ENCODE data around the gene PAN2. TPM values are rescaled to one million over a fixed set of nuclear protein-coding genes. Genes with fewer than 3 reads are reported as not detected.

The PAN2 gene
- total RNA-seq, 2 experiments from 2014 or later, result 61.8 to 63.7 TPM

Other genes with a start within 250 kb of the PAN2 start
- 100 to 1,000 TPM; 316 to 323 TPM for gene PA2G4, start 229.4 kb downstream of the PAN2 start, total RNA-seq
- 1,000 to 10,000 TPM; 3,845 to 4,046 TPM for gene RPL41, start 217.4 kb downstream of the PAN2 start, total RNA-seq
- gene ZC3H10, start 215.7 kb downstream of the PAN2 start, total RNA-seq, result 10 to 100 TPM in 1 of 2 experiments, 1 to 10 TPM in 1; 9.1 to 10.6 TPM
- 100 to 1,000 TPM; 317 to 333 TPM for gene ESYT1, start 205.7 kb downstream of the PAN2 start, total RNA-seq
- 10 to 100 TPM; 60.0 to 60.7 TPM for gene MYL6B, start 181.4 kb downstream of the PAN2 start, total RNA-seq
- 1,000 to 10,000 TPM; 1,527 to 1,542 TPM for gene MYL6, start 175.6 kb downstream of the PAN2 start, total RNA-seq
- gene SMARCC2, start 144.5 kb downstream of the PAN2 start, total RNA-seq, result 100 to 1,000 TPM; 144 to 154 TPM
- gene RNF41, start 112.1 kb downstream of the PAN2 start, total RNA-seq, result 10 to 100 TPM; 27.9 to 32.9 TPM
- gene NABP2, start 109.7 kb downstream of the PAN2 start, total RNA-seq, result 10 to 100 TPM; 64.3 to 69.5 TPM
- under 1 TPM in 1 of 2 experiments, not detected in 1; 0.52 TPM for gene SLC39A5, start 103.9 kb downstream of the PAN2 start, total RNA-seq
- gene ANKRD52, start 75.6 kb downstream of the PAN2 start, total RNA-seq, result 10 to 100 TPM; 54.5 to 55.0 TPM
- gene COQ10A, start 67.1 kb downstream of the PAN2 start, total RNA-seq, result 10 to 100 TPM; 19.6 to 19.7 TPM
- gene CS, start 33.7 kb downstream of the PAN2 start, total RNA-seq, result 100 to 1,000 TPM; 218 to 228 TPM
- gene CNPY2, start 18.0 kb downstream of the PAN2 start, total RNA-seq, result 100 to 1,000 TPM; 112 to 113 TPM
- 1 to 10 TPM; 3.5 to 3.7 TPM for gene IL23A, start 4.9 kb upstream of the PAN2 start, total RNA-seq
- gene STAT2, start 26.1 kb upstream of the PAN2 start, total RNA-seq, result 100 to 1,000 TPM; 193 to 194 TPM
- gene APOF, start 28.9 kb upstream of the PAN2 start, total RNA-seq, result not detected
- gene TIMELESS, start 115.4 kb upstream of the PAN2 start, total RNA-seq, result 10 to 100 TPM; 62.7 to 65.7 TPM
- not detected for gene MIP, start 120.7 kb upstream of the PAN2 start, total RNA-seq
- 1 to 10 TPM; 2.9 to 3.1 TPM for gene SPRYD4, start 134.6 kb upstream of the PAN2 start, total RNA-seq
- 1 to 10 TPM in 1 of 2 experiments, under 1 TPM in 1; 0.70 to 1.1 TPM for gene GLS2, start 154.2 kb upstream of the PAN2 start, total RNA-seq
- 1 to 10 TPM; 4.8 to 5.5 TPM for gene RBMS2, start 187.8 kb upstream of the PAN2 start, total RNA-seq